GM12874 (cell line): ENCODE data around the gene BRMS1L.

Experiments
- CTCF ChIP-seq: IDR thresholded peaks from 2 replicates; pipeline ENCODE4 v1.5.1; 2011; ENCODE audit warnings: low read depth, mild to moderate bottlenecking, control low read depth, low read length, moderate library complexity; ENCODE audit not compliant: insufficient read depth

The BRMS1L gene

DNA sequence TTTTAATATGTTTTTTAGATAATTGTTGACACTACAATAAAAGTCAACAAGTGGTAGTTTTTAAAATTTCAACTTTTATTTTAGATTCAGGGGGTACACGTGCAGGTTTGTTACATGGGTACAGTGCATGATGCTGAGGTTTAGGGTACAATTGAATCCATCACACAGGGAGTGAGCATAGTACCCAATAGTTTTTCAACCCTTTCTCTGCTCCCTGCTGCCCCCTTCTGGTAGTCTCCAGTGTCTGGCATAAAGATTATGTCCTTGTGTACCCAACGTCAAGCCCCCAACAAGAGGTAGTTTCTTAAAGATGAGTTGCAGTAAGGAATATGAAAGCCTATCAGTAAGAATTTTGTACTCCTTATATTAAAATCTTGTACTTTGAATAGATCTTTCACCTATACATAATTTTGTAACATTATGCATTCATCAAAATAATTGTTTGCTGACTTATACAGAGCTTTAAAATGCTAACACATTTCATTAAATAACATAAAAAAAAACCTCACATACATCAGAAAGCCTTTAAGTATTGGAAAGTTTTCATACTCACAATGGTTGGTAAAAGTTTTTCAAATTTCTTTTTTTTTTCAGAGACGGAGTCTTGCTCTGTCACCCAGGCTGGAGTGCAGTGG lies 11.7 kb upstream of the BRMS1L start:
- peak; percentile 73 for TF ChIP-seq CTCF

DNA sequence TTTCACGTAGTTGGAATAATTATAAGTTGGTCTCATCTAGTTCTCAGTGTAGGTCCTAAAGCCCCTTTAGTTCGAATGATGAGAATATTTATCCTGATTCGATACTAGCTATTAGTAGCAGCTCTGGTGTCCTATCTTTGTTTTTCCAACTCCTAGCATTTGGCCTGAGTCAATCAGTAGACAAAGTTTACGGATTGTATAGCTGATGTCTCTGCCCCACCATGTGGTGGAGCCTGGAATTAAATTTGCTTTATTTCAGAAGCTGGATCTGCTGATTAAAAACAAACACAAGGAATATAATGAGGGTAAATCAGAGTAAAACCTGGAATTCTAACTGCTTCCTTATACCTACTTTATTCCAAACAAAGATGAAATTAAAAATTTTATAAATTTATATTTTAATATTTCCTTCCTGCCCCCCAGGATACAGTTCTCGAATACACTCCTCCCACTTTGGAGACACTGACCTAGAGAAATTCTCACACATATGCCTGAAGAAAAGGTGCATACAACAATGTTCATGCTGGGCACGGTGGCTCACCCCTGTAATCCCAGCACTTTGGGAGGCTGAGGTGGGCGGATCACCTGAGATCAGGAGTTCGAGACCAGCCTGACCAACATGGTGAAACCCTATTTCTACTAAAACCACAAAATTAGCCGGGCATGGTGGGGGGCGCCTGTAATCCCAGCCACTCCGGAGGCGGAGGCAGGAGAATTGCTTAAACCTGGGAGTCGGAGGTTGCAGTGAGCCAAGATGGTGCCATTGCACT lies 7.6 kb upstream of the BRMS1L start:
- peak; percentile 26; the same call in 1 of the 2 replicates for TF ChIP-seq CTCF

GRCh38 chr14:35819591-35820540 lies 6.3 kb upstream of the BRMS1L start:
- no peak for TF ChIP-seq CTCF

GRCh38 chr14:35821564-35822411 lies 4.3 kb upstream of the BRMS1L start:
- TF ChIP-seq CTCF: peak; percentile 77

- TF ChIP-seq CTCF: no peak
These were observed 3.6 kb upstream of the BRMS1L start for GRCh38 chr14:35822501-35822900.

- TF ChIP-seq CTCF: no peak
These were observed 245 bp upstream of the BRMS1L start for GRCh38 chr14:35825968-35826217.
